HCT116 (cell line): ENCODE measurements around the gene PPP1CB. TPM values are rescaled to one million over a fixed set of nuclear protein-coding genes. Genes with fewer than 3 reads are reported as not detected.

Source experiments
- ATAC-seq: fragments of 200-7000 bp; cut with Tn5 transposase; 2 replicates; pipeline ENCODE4 v1.9.1; 2020; ENCODE audit warnings: mild to moderate bottlenecking, moderate library complexity
- BruUV-seq: library from RNA; stranded (reverse); fragments of 400-500 nt; replicated peaks from 2 replicates; lab custom pipeline; 2021; lab: Mats Ljungman, UMichigan
- CTCF ChIA-PET: fragments of 300-600 bp; sonication (Branson Sonifier 250); formaldehyde crosslinking; loops from one replicate; lab custom pipeline; 2021; ENCODE audit warnings: antibody characterized with exemption; lab: Charles Lee
- POLR2A ChIA-PET: fragments of 300-600, 350-600 bp; sonication (Branson Sonifier 250); formaldehyde crosslinking; loops from one replicate; lab custom pipeline; 2021; ENCODE audit warnings: antibody characterized with exemption; lab: Charles Lee
- RAD21 ChIA-PET, 2 experiments: fragments of 300-600 bp; sonication (Branson Sonifier 250); formaldehyde crosslinking; loops; one replicate each; lab custom pipeline; 2023; ENCODE audit warnings: low total read pairs in 2 of 2; ENCODE audit not compliant: uncharacterized antibody in 2 of 2, unreplicated experiment in 2 of 2, low non-redundant PET in 1 of 2; lab: Charles Lee
- DNase-seq: peaks from one replicate; pipeline ENCODE4 v3.0.0-alpha.2; 2010; ENCODE audit warnings: low read depth, low spot score
- H2AFZ ChIP-seq: fragments of 200-600 bp; shearing (Covaris generic), sonication (generic); 2 replicates; pipeline ENCODE4 v1.6.1; 2017; ENCODE audit warnings: low read depth, mixed run types, mixed read lengths, antibody characterized with exemption, low read length; ENCODE audit not compliant: poor library complexity, severe bottlenecking
- H3K27ac ChIP-seq: 2 replicates; pipeline ENCODE4 v1.5.1; 2012; ENCODE audit warnings: low read depth, low read length
- H3K27me3 ChIP-seq: fragments of 200-600 bp; sonication (generic); 2 replicates; pipeline ENCODE4 v1.6.1; 2016; ENCODE audit warnings: mixed run types, low read length, mixed read lengths; ENCODE audit not compliant: insufficient read depth
- H3K36me3 ChIP-seq, 2 experiments: fragments of 200-500 bp in 1 of 2; fragments of 200-600 bp in 1 of 2; sonication (Bioruptor generic) in 1 of 2; sonication (generic) in 1 of 2; 2 replicates each; pipeline versions ENCODE4 v1.5.1 to v1.6.1; 2014 to 2016; ENCODE audit warnings: low read length in 2 of 2, inconsistent platforms in 1 of 2, mixed read lengths in 1 of 2, mixed run types in 1 of 2; ENCODE audit not compliant: insufficient read depth in 2 of 2, control insufficient read depth in 1 of 2
- H3K4me1 ChIP-seq, 2 experiments: fragments of 200-600 bp in 1 of 2; sonication (generic) in 1 of 2; 2 replicates each; pipeline versions ENCODE4 v1.5.1 to v1.6.1; 2012 to 2017; ENCODE audit warnings: low read length in 2 of 2, inconsistent platforms in 1 of 2, mild to moderate bottlenecking in 1 of 2, mixed read lengths in 1 of 2, mixed run types in 1 of 2, moderate library complexity in 1 of 2; ENCODE audit not compliant: insufficient read depth in 2 of 2, control insufficient read depth in 1 of 2
- H3K4me2 ChIP-seq: fragments of 200-600 bp; sonication (generic); 2 replicates; pipeline ENCODE4 v1.6.1; 2017; ENCODE audit warnings: mixed run types, low read length, mixed read lengths
- H3K4me3 ChIP-seq, 2 experiments: fragments of 200-600 bp in 1 of 2; sonication (generic) in 1 of 2; replicated peaks in 1 of 2; 2 replicates each; pipeline ENCODE4 v1.5.1; 2011 to 2016; ENCODE audit warnings: low read length in 2 of 2, control low read depth in 1 of 2, low read depth in 1 of 2, mild to moderate bottlenecking in 1 of 2, mixed read lengths in 1 of 2, mixed run types in 1 of 2
- H3K79me2 ChIP-seq: fragments of 200-600 bp; sonication (generic); 2 replicates; pipeline ENCODE4 v1.6.1; 2017; ENCODE audit warnings: mild to moderate bottlenecking, mixed run types, low read length, moderate library complexity, mixed read lengths; ENCODE audit not compliant: insufficient read depth
- H3K9ac ChIP-seq: fragments of 200-600 bp; sonication (generic); 2 replicates; pipeline ENCODE4 v1.6.1; 2016; ENCODE audit warnings: low read length, mixed read lengths
- H3K9me2 ChIP-seq: fragments of 200-600 bp; sonication (generic), shearing (Covaris generic); 2 replicates; pipeline ENCODE4 v1.6.1; 2017; ENCODE audit warnings: mixed run types, mild to moderate bottlenecking, moderate library complexity; ENCODE audit not compliant: insufficient read depth
- H3K9me3 ChIP-seq, 2 experiments: fragments of 200-500 bp in 1 of 2; fragments of 200-600 bp in 1 of 2; sonication (Bioruptor generic) in 1 of 2; sonication (generic) in 1 of 2; 2 replicates each; pipeline ENCODE4 v1.6.1; 2014 to 2017; ENCODE audit warnings: low read length in 2 of 2, mixed read lengths in 2 of 2, inconsistent platforms in 1 of 2, low read depth in 1 of 2, mild to moderate bottlenecking in 1 of 2, mixed run types in 1 of 2, moderate library complexity in 1 of 2; ENCODE audit not compliant: control insufficient read depth in 1 of 2, insufficient read depth in 1 of 2
- H4K20me1 ChIP-seq: fragments of 200-600 bp; sonication (generic), shearing (Covaris generic); 2 replicates; pipeline ENCODE4 v1.6.1; 2017; ENCODE audit warnings: mixed run types, mild to moderate bottlenecking, moderate library complexity; ENCODE audit not compliant: insufficient read depth
- CBX3 ChIP-seq: IDR thresholded peaks from 2 replicates; pipeline ENCODE4 v1.6.1; 2012; ENCODE audit warnings: low read depth
- EZH2phosphoT487 ChIP-seq: fragments of 200-600 bp; IDR thresholded peaks from 2 replicates; pipeline ENCODE4 v1.6.1; 2018; ENCODE audit warnings: antibody characterized with exemption, borderline replicate concordance
- FOSL1 ChIP-seq: IDR thresholded peaks from 2 replicates; pipeline ENCODE4 v1.6.1; 2012; ENCODE audit warnings: low read depth
- JUND ChIP-seq: IDR thresholded peaks from 2 replicates; pipeline ENCODE4 v1.6.1; 2012
- POLR2A ChIP-seq: IDR thresholded peaks from 2 replicates; pipeline ENCODE4 v1.7.0; 2011; ENCODE audit warnings: borderline replicate concordance; ENCODE audit not compliant: insufficient read depth, insufficient read length; ENCODE audit errors: extremely low read depth
- POLR2AphosphoS5 ChIP-seq: IDR thresholded peaks from 2 replicates; pipeline ENCODE4 v1.6.1; 2011; ENCODE audit warnings: mild to moderate bottlenecking, low read depth, low read length, moderate library complexity
- ZFX ChIP-seq: fragments of 450-650 bp; IDR thresholded peaks from 2 replicates; pipeline ENCODE4 v1.6.1; 2017
- intact Hi-C: fragments of 100-400 bp; cut with micrococcal nuclease; formaldehyde crosslinking; loops from 2 replicates; pipeline ENCODE4 v1.10.0; 2022
- total RNA-seq: library from RNA; stranded (reverse); gene quantifications from one replicate; pipeline ENCODE4 v1.2.1, GENCODE V29; 2021; ENCODE audit not compliant: unreplicated experiment

Gene PPP1CB
- total RNA-seq, 1 experiment from 2014 or later, result 174 TPM

- Histone ChIP-seq H3K79me2 (no peaks in the 10 kb centered on the region), H4K20me1 (no peaks in the 10 kb centered on the region), H3K9ac (no peak overlapping the region), H3K36me3 (no peaks in the 10 kb centered on the region), H3K4me2 (no peak overlapping the region), H2AFZ (no peak overlapping the region), H3K27me3 (no peaks in the 10 kb centered on the region), H3K9me3 (peaks cover 0 to 4% of the 10 kb centered on the region in 2 experiments; a peak in 1 of 4 replicates), H3K27ac (no peak overlapping the region), H3K9me2 (no peaks in the 10 kb centered on the region), H3K4me1 (peaks cover 10% of the 10 kb centered on the region in 2 experiments), H3K4me3 (no peak overlapping the region)
- intact Hi-C loops, result no loop called here
- ChIA-PET POLR2A (interaction anchor here (1.1 kb wide), 1 partner anchor 16 kb away, joined by 3 read pairs; the partner anchor contains the start of gene PPP1CB), RAD21 (no interaction called here), CTCF (no interaction called here)
- DNase-seq (no peak), ATAC-seq (no peak)
- no TSS peak for BruUV-seq
- no peak for TF ChIP-seq ZFX
- TF ChIP-seq EZH2phosphoT487, result no peak
Observed at GRCh38 chr2:28735511-28735910, 16.1 kb upstream of the PPP1CB start.

- ChIA-PET POLR2A (interaction anchor here (1.1 kb wide), 1 partner anchor 16 kb away, joined by 3 read pairs; the partner anchor contains the start of gene PPP1CB), RAD21 (no interaction called here), CTCF (no interaction called here)
- Histone ChIP-seq H3K4me2 (peak overlapping the region; percentile 15; the same call in 1 of the 2 replicates), H4K20me1 (no peaks in the 10 kb centered on the region), H3K9me2 (no peaks in the 10 kb centered on the region), H3K4me3 (no peak overlapping the region), H3K4me1 (peaks cover 10% of the 10 kb centered on the region in 2 experiments), H3K79me2 (no peaks in the 10 kb centered on the region), H3K9ac (no peak overlapping the region), H2AFZ (no peak overlapping the region), H3K27me3 (no peaks in the 10 kb centered on the region), H3K27ac (no peak overlapping the region), H3K36me3 (no peaks in the 10 kb centered on the region), H3K9me3 (peaks cover 0 to 4% of the 10 kb centered on the region in 2 experiments; a peak in 1 of 4 replicates)
- intact Hi-C loops, result no loop called here
- no peak for DNase-seq
- ATAC-seq, result peak; percentile 82
- no TSS peak for BruUV-seq
- TF ChIP-seq JUND, result no peak
- 0 out of 2 replicates have a peak, but pooled peaks have one; percentile 16 for TF ChIP-seq POLR2AphosphoS5
- no peak for TF ChIP-seq POLR2A
- no peak for TF ChIP-seq CBX3
- no peak for TF ChIP-seq EZH2phosphoT487
- no peak for TF ChIP-seq FOSL1
- TF ChIP-seq, all 23 proteins: peak for 1
Observed at GRCh38 chr2:28736034-28736433, 15.6 kb upstream of the PPP1CB start.
